IPS-15b (cell line): ENCODE measurements around the gene ZNF217.
"Not testable (repeated sequence)": the region's sequence is repeated elsewhere in the genome, so short reads cannot be mapped to it uniquely, and the experiment has no call there.

Experiments
- H3K27me3 ChIP-seq: one replicate; pipeline ENCODE4 v1.6.1; 2013; ENCODE audit warnings: low read length; ENCODE audit not compliant: control insufficient read depth, insufficient read depth
- H3K36me3 ChIP-seq: one replicate; pipeline ENCODE4 v1.6.1; 2013; ENCODE audit warnings: low read length; ENCODE audit not compliant: control insufficient read depth, insufficient read depth
- H3K4me1 ChIP-seq: one replicate; pipeline ENCODE4 v1.6.1; 2013; ENCODE audit warnings: mild to moderate bottlenecking, low read length; ENCODE audit not compliant: control insufficient read depth, insufficient read depth
- H3K4me3 ChIP-seq: one replicate; pipeline ENCODE4 v1.5.1; 2013; ENCODE audit warnings: low read depth, low read length
- H3K9ac ChIP-seq: one replicate; pipeline ENCODE4 v1.6.1; 2013; ENCODE audit warnings: low read depth, mild to moderate bottlenecking, low read length
- H3K9me3 ChIP-seq: one replicate; pipeline ENCODE4 v1.6.1; 2013; ENCODE audit warnings: mild to moderate bottlenecking, low read length; ENCODE audit not compliant: control insufficient read depth, insufficient read depth

The ZNF217 gene

GRCh38 chr20:53594068-53595017, 704 bp upstream of the ZNF217 start:
- Histone ChIP-seq H3K36me3 (no peaks in the 10 kb centered on the region), H3K9me3 (no peaks in the 10 kb centered on the region), H3K27me3 (no peaks in the 10 kb centered on the region), H3K9ac (peak overlapping the region; percentile 5), H3K4me1 (peaks cover 20% of the 10 kb centered on the region), H3K4me3 (peak overlapping the region; percentile 68)

- Histone ChIP-seq H3K9ac (peak overlapping the region; percentile 79), H3K36me3 (no peaks in the 10 kb centered on the region), H3K4me1 (peaks cover 11% of the 10 kb centered on the region), H3K9me3 (no peaks in the 10 kb centered on the region), H3K4me3 (peak overlapping the region; percentile 60), H3K27me3 (no peaks in the 10 kb centered on the region)
Measured at GRCh38 chr20:53592992-53593465, 610 bp downstream of the ZNF217 start.

- Histone ChIP-seq H3K9ac (peak overlapping the region; percentile 79), H3K4me3 (peak overlapping the region; percentile 60)
- H3K4me1 ChIP-seq, H3K36me3 ChIP-seq, H3K27me3 ChIP-seq, H3K9me3 ChIP-seq: not testable (repeated sequence)
Measured at GRCh38 chr20:53592454-53592991, 1.1 kb downstream of the ZNF217 start.

- Histone ChIP-seq H3K4me3 (peak overlapping the region; percentile 60), H3K9ac (peak overlapping the region; percentile 79)
- not testable (repeated sequence) for H3K9me3 ChIP-seq, H3K36me3 ChIP-seq, H3K27me3 ChIP-seq, H3K4me1 ChIP-seq
Measured at GRCh38 chr20:53591941-53592441, 1.6 kb downstream of the ZNF217 start.

- Histone ChIP-seq H3K4me3 (peak overlapping the region; percentile 60), H3K9ac (peak overlapping the region; percentile 65)
- not testable (repeated sequence) for H3K36me3 ChIP-seq, H3K4me1 ChIP-seq, H3K9me3 ChIP-seq, H3K27me3 ChIP-seq
Measured at GRCh38 chr20:53591206-53591741, 2.4 kb downstream of the ZNF217 start.

- H3K4me3 ChIP-seq: peak overlapping the region; percentile 60
- H3K9ac ChIP-seq, H3K36me3 ChIP-seq, H3K9me3 ChIP-seq, H3K27me3 ChIP-seq, H3K4me1 ChIP-seq: not testable (repeated sequence)
Measured at GRCh38 chr20:53590608-53591007, 3.0 kb downstream of the ZNF217 start.

GRCh38 chr20:53590122-53590521, 3.5 kb downstream of the ZNF217 start:
- not testable (repeated sequence) for H3K4me1 ChIP-seq, H3K36me3 ChIP-seq, H3K9ac ChIP-seq

GRCh38 chr20:53589321-53590065, 4.1 kb downstream of the ZNF217 start:
- not testable (repeated sequence) for H3K9me3 ChIP-seq, H3K36me3 ChIP-seq, H3K27me3 ChIP-seq
- H3K4me3 ChIP-seq: peak overlapping the region; percentile 30
- peak overlapping the region; percentile 37 for H3K9ac ChIP-seq
- H3K4me1 ChIP-seq: peaks cover 15% of the 10 kb centered on the region

More at GRCh38 chr20:53590122-53590521, 3.5 kb downstream of the ZNF217 start:
- peak overlapping the region; percentile 20 for H3K4me3 ChIP-seq
- not testable (repeated sequence) for H3K27me3 ChIP-seq, H3K9me3 ChIP-seq

GRCh38 chr20:53587157-53587703, 6.4 kb downstream of the ZNF217 start:
- not testable (repeated sequence) for H3K9ac ChIP-seq, H3K36me3 ChIP-seq, H3K9me3 ChIP-seq, H3K4me3 ChIP-seq, H3K27me3 ChIP-seq
- peaks cover 28% of the 10 kb centered on the region for H3K4me1 ChIP-seq

GRCh38 chr20:53586640-53587039, 7.0 kb downstream of the ZNF217 start:
- Histone ChIP-seq H3K4me1 (peaks cover 32% of the 10 kb centered on the region), H3K4me3 (no peak overlapping the region), H3K27me3 (no peaks in the 10 kb centered on the region), H3K36me3 (peaks cover 11% of the 10 kb centered on the region), H3K9me3 (no peaks in the 10 kb centered on the region), H3K9ac (no peak overlapping the region)

GRCh38 chr20:53585910-53586309, 7.7 kb downstream of the ZNF217 start:
- peaks cover 32% of the 10 kb centered on the region for H3K4me1 ChIP-seq
- H3K9me3 ChIP-seq, H3K27me3 ChIP-seq, H3K9ac ChIP-seq, H3K4me3 ChIP-seq: not testable (repeated sequence)
- H3K36me3 ChIP-seq: peaks cover 17% of the 10 kb centered on the region
